ENCODE data around the gene SYMPK.

The SYMPK gene

DNA sequence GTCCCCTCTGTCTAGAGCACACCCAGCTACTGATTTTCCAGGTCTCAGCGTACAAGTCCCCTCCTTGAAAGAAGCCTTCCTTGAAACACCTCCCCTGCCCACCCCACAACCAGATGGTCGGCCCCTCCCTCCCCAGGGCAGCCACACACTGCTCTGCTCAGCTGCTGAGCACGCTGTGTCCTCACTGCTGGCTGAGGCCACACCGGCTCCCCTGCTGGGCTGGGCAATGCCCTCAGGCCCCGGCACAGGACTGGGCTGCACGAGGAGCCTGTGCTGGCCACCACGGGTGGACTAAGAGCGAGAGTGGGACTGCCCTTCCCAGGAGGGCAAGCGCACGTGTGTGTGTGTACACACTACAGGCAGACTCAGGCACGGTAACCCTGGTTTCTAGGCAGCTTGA, 36.0 kb downstream of the SYMPK start:
- in situ Hi-C loops (cut with HindIII; ENCODE audit: low sequenced_read_pairs) = no loop called here

DNA sequence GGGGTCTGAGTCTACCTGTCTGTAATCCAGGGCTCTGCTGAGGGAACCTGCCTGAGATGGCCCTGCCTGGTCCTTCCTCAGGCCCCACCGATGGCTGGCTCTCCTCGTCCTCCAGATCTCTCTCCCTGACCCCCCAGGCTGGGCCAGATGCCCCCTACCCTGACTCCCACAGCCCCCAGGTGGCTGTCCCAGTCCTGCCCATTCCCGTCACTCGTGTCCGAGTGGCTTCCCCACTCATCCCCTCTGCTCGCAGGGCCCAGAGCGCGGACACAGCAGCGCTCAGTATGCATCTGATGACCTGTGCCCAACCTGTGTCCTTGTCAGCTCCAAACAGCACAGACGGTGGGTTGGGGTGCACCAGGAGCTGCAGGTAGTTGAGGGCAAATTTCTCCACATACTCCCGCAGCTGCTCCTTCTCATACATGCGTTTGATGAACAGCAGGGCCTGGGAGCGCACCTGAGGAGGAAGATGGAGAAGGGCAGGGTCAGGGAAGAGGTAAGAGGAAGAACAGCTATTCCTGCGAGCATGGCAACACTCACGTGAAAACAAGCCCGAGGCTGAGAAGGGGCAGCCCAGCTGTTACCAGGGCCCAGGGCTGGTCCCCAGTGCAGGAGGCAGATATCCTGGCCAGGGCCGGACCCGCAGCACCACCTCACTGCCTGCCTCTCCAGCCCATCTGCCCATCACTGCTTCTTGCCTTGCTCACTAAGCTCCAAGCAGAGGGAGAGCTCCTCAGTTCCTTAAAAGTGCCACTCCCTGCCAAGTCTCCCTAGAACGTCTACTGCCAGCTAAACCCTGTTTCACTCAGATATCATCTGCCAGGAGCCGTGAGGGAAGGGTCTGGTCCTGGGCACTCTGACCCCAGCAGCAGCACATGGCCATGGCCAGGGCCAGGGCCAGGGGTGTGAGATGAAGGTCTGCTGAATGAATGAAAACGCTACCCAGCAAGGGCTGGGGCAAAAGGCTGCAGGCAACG, 36.7 kb downstream of the SYMPK start:
- in situ Hi-C loops (cut with HindIII; ENCODE audit: low sequenced_read_pairs) = no loop called here

- in situ Hi-C loops (cut with HindIII; ENCODE audit: low sequenced_read_pairs) = no loop called here
Observed at GRCh38 chr19:45825263-45825605, 37.7 kb downstream of the SYMPK start.

- in situ Hi-C loops (cut with HindIII; ENCODE audit: low sequenced_read_pairs) = no loop called here
Observed at GRCh38 chr19:45824531-45825262, 38.2 kb downstream of the SYMPK start.

GRCh38 chr19:45824041-45824471, 38.9 kb downstream of the SYMPK start:
- in situ Hi-C loops (cut with HindIII; ENCODE audit: low sequenced_read_pairs) = no loop called here

DNA sequence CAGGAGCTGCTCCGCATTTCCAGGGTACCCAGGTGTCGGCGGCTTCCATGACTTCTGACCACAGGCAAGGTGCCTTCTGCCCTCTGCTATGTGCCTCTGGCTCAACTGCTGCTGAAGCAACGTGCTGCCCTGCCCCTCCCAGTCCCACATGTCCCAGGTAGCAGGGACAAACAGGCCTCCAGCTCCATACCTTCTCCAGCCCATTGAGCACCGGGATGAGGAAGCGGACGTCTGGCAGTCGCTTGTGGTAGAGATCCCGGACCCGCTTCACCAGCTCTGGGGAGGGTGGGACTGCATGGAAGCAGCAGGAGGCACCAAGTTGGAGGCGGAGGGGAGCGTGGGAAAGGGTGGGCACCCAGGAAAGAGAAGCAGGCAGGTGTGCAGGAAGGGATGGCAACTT, 39.8 kb downstream of the SYMPK start:
- in situ Hi-C loops (cut with HindIII; ENCODE audit: low sequenced_read_pairs) = no loop called here

GRCh38 chr19:45822716-45823115, 40.2 kb downstream of the SYMPK start:
- in situ Hi-C loops (cut with HindIII; ENCODE audit: low sequenced_read_pairs) = no loop called here

DNA sequence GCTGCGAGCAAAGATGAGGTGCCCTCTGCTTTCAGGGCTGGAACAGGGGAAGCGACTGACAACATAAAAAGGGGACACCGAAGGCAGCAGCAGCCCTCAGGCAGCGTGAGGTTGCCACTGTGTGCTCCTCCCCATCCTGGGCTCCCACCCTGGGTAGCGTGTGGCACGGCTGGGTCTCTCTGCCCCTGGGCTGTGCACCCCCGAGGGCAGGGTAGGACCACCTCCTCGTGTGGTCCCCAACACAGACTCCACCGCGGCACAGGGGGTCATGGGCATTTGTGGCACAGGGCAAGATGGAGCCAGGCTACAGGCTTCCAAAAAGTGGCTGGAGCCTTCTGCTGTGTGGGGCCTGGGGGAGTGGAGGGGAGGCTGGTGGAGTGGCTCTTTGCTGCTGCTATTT, 41.4 kb downstream of the SYMPK start:
- in situ Hi-C loops (cut with HindIII; ENCODE audit: low sequenced_read_pairs) = no loop called here

- in situ Hi-C loops (cut with HindIII; ENCODE audit: low sequenced_read_pairs) = no loop called here
Observed at GRCh38 chr19:45821103-45821521, 41.8 kb downstream of the SYMPK start.

DNA sequence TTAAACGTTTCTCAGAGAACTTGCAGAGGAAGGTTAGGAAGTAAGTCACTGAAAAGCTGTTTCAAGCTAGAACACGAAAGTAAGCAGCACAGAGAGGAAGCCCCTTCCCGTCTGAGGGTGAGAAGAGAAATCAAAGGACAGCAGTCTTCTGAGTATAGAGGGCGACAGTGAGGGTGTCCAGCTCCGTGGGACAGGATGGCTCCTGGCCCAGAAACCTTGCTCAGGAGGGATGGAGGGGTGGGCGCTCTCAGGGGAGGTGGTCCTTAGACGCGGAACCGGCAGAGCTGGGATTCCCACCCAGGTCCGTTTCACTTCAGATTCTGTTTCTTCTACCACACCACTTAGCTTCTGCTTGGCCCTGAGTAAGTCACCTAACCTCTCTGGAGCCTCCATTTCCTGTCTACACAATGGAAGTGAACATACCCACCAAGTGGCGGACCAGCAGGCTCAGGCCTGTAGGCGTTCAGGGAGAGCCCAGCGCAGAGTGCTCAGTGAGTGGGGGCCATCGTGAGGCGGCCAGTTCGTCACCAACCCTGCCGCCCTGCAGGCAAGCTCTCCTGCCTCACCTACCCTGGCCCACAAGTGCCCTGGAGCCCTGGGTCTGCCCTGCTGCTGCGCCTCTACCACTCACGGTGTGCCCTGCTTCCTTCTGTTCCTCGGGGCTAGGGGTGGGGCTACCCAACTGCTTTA, 42.4 kb downstream of the SYMPK start:
- in situ Hi-C loops (cut with HindIII; ENCODE audit: low sequenced_read_pairs) = no loop called here

GRCh38 chr19:45819769-45820168, 43.2 kb downstream of the SYMPK start:
- in situ Hi-C loops (cut with HindIII; ENCODE audit: low sequenced_read_pairs) = no loop called here

- in situ Hi-C loops (cut with HindIII; ENCODE audit: low sequenced_read_pairs) = no loop called here
Observed at GRCh38 chr19:45817725-45818301, 45.1 kb downstream of the SYMPK start.

DNA sequence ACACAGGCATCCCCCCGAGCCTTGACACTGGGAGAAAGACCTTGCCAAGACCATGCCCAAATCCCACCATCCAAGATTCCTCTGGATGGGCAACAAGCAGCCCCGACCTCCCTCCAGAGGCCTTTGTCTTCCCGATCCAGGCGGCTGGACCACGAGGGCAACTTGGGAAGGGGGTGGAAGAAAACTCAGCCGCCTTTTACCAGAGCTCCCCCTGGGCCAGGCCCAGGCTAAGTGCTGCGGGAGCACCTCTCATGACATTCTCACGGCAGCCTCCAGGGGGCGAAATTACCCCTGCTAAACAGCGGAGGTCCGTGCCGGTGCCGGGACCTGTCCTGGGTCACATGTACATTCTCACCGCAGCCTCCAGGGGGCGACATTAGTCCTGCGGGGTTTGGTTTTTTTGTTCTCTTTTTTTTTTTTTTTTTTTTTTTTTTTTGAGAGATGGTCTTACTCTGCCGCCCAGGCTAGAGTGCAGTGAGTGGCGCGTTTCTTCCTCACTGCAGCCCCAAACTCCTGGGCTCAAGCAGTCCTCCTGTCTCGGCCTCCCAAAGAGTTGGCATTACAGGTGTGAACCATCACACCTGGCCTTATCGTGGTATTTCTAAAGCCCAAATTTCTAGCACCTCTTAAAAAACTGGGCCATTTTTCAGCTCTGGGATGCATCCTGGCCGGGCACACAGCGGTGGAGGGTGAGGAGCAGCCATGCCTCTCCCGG, 45.8 kb downstream of the SYMPK start:
- in situ Hi-C loops (cut with HindIII; ENCODE audit: low sequenced_read_pairs) = no loop called here

DNA sequence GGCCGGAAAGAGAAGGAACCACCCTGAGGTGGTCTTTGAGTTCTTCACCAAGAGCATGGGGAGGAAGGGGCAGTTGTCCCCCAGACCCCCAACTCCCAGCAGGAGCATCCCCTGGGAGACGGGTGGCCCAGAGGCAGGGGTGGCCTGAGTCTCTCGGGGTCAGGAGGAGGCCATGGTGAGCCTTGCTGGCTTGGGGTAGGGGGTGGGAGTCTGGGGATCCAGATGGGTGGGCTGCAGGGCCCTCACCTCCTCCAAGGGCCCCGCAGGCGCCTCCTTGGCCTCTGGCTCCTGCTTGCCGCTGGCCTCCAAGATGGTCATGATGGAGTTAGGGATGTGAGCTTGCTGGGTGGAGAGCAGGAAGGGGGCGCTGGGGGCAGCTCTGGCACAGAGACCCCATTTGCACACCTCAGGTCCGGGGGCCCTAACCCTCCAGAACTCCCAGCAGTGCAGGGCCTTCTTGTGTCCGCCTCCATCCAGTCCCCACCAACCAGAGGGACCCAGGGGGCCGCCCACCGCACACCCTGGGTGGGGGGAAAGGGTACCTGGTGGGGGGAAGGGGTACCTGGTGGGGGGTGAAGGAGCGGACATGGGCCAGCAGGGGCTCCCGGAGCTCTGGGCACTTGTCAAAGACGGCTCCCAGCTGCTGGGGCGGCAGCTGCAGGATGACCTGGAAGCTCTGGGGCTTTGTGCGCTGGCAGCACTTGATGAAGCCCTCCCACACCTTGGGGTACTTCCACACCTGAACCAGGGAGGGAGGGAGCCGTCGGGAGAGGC, 46.5 kb downstream of the SYMPK start:
- in situ Hi-C loops (cut with HindIII; ENCODE audit: low sequenced_read_pairs) = no loop called here

- in situ Hi-C loops (cut with HindIII; ENCODE audit: low sequenced_read_pairs) = no loop called here
Observed at GRCh38 chr19:45815481-45816216, 47.3 kb downstream of the SYMPK start.

- in situ Hi-C loops (cut with HindIII; ENCODE audit: low sequenced_read_pairs) = no loop called here
Observed at GRCh38 chr19:45814851-45815480, 48.0 kb downstream of the SYMPK start, which contains the start of gene RSPH6A. Gene RSPH6A (minus strand): TSS chr19:45815308. CDS start chr19:45815176, 132 bp downstream.

- in situ Hi-C loops (cut with HindIII; ENCODE audit: low sequenced_read_pairs) = no loop called here
Observed at GRCh38 chr19:45814166-45814780, 48.7 kb downstream of the SYMPK start.

DNA sequence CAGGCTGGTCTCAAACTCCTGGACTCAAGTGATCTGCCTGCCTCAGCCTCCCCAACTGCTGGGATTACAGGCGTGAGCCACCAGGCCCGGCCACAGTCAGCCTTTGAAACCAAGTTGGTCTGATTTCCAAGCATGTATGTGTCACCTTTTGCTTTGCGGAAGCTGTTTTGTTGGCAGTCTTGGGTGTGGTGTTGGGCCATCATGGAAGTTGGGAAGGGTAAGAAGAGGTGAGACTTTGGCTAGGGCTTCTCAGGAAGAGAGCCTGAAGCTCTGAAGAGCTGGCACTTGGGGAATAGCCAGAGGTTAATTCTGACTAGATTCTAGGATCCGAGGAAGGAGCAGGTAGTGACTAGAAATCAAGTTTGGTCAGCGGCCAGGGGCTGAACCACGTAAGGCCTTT, 50.6 kb downstream of the SYMPK start:
- in situ Hi-C loops (cut with HindIII; ENCODE audit: low sequenced_read_pairs) = no loop called here

All from DLD1 (cell line).